CD4-positive, alpha-beta memory T cell (primary cell): Measurements from ENCODE around the gene RPUSD3. TPM values are rescaled to one million over a fixed set of nuclear protein-coding genes. Genes with fewer than 3 reads are reported as not detected.
A peak's percentile ranks its signal among the peaks of the same experiment; 100 is the strongest.

Source experiments
- CTCF ChIA-PET: fragments of 350-600 bp; sonication (Branson Sonifier 250); formaldehyde crosslinking; loops from one replicate; lab custom pipeline; 2021; ENCODE audit warnings: inconsistent platforms; ENCODE audit not compliant: partially characterized antibody; lab: Charles Lee
- POLR2A ChIA-PET: fragments of 350-600 bp; sonication (Branson Sonifier 250); formaldehyde crosslinking; loops from one replicate; lab custom pipeline; 2021; ENCODE audit not compliant: partially characterized antibody; lab: Charles Lee
- DNase-seq, 5 donors: peaks; one replicate each; pipeline versions ENCODE4 v3.0.0 to v3.0.0-alpha.2; 2020 to 2022; ENCODE audit warnings: mixed read lengths in 1 of 5
- H3K27ac ChIP-seq: one replicate; pipeline ENCODE4 v1.7.0; 2013; ENCODE audit warnings: low read depth, low read length
- H3K27me3 ChIP-seq: 2 replicates; pipeline ENCODE4 v1.7.0; 2013; ENCODE audit warnings: mild to moderate bottlenecking, low read length, moderate library complexity; ENCODE audit not compliant: insufficient read depth
- H3K36me3 ChIP-seq: 2 replicates; pipeline ENCODE4 v1.7.0; 2013; ENCODE audit warnings: mild to moderate bottlenecking, low read length, moderate library complexity; ENCODE audit not compliant: insufficient read depth
- H3K4me1 ChIP-seq: 2 replicates; pipeline ENCODE4 v1.7.0; 2013; ENCODE audit warnings: mild to moderate bottlenecking, low read length, moderate library complexity; ENCODE audit not compliant: insufficient read depth
- H3K4me3 ChIP-seq, 2 donors: one replicate each; pipeline ENCODE4 v1.7.0; 2013; ENCODE audit warnings: low read length in 2 of 2, mild to moderate bottlenecking in 1 of 2
- H3K9me3 ChIP-seq, 2 donors: one replicate each; pipeline ENCODE4 v1.7.0; 2013; ENCODE audit warnings: low read length in 2 of 2, control low read depth in 1 of 2; ENCODE audit not compliant: control insufficient read depth in 1 of 2
- H3K27ac Mint-ChIP-seq, 7 donors: one replicate each; pipeline ENCODE4 v1.8.0; 2020 to 2021; ENCODE audit warnings: mixed read lengths in 7 of 7, mild to moderate bottlenecking in 6 of 7, inconsistent platforms in 3 of 7, moderate library complexity in 3 of 7
- H3K27me3 Mint-ChIP-seq, 2 donors: one replicate each; pipeline ENCODE4 v1.8.0; 2020 to 2021; ENCODE audit warnings: mixed read lengths in 2 of 2
- H3K36me3 Mint-ChIP-seq, 2 donors: one replicate each; pipeline ENCODE4 v1.8.0; 2020 to 2021; ENCODE audit warnings: mixed read lengths in 2 of 2, inconsistent platforms in 1 of 2, mild to moderate bottlenecking in 1 of 2
- H3K4me1 Mint-ChIP-seq, 4 donors: one replicate each; pipeline ENCODE4 v1.8.0; 2020 to 2021; ENCODE audit warnings: mixed read lengths in 4 of 4, mild to moderate bottlenecking in 1 of 4
- H3K4me3 Mint-ChIP-seq, 8 donors: one replicate each; pipeline ENCODE4 v1.8.0; 2020 to 2021; ENCODE audit warnings: mixed read lengths in 8 of 8, mild to moderate bottlenecking in 7 of 8, moderate library complexity in 6 of 8, inconsistent platforms in 3 of 8
- H3K9me3 Mint-ChIP-seq, 8 donors: one replicate each; pipeline ENCODE4 v1.8.0; 2020 to 2021; ENCODE audit warnings: mixed read lengths in 8 of 8, mild to moderate bottlenecking in 5 of 8, inconsistent platforms in 3 of 8, moderate library complexity in 1 of 8
- intact Hi-C: fragments of 100-400 bp; cut with micrococcal nuclease; formaldehyde crosslinking; loops from one replicate; pipeline ENCODE4 v1.15.1; 2023
- polyA plus RNA-seq, 2 donors: library from polyadenylated mRNA; unstranded; fragments of 300-500 nt; fragmentation: Illumina TruSeq; gene quantifications; one replicate each; pipeline ENCODE4 v1.2.3, GENCODE V29; 2021
- total RNA-seq, 2 experiments: library from RNA; stranded (reverse); gene quantifications; one replicate each; pipeline ENCODE4 v1.2.3, GENCODE V29; 2021

Gene RPUSD3
- total and polyA plus RNA-seq, 4 experiments from 2014 or later = 55.2 to 68.4 (median 65.4) TPM

GRCh38 chr3:9887480-9887879, 43.7 kb upstream of the RPUSD3 start:
- no peak overlapping the region for H3K4me3 Mint-ChIP-seq
- no peak for DNase-seq
- POLR2A ChIA-PET = no interaction called here
- intact Hi-C loops = no loop called here
- H3K4me1 Mint-ChIP-seq = peaks cover 8 to 26% (median 12%) of the 10 kb centered on the region in 4 donors
- peaks cover 20% of the 10 kb centered on the region for H3K4me1 ChIP-seq
- H3K36me3 ChIP-seq = no peaks in the 10 kb centered on the region
- peaks cover 3 to 15% of the 10 kb centered on the region in 2 donors for H3K36me3 Mint-ChIP-seq
- CTCF ChIA-PET = no interaction called here
- H3K9me3 Mint-ChIP-seq = no peaks in the 10 kb centered on the region
- H3K9me3 ChIP-seq = no peaks in the 10 kb centered on the region
- H3K4me3 ChIP-seq = no peak overlapping the region
- H3K27ac Mint-ChIP-seq = no peak overlapping the region
- H3K27me3 Mint-ChIP-seq = peaks cover 0 to 2% of the 10 kb centered on the region in 2 donors
- no peak overlapping the region for H3K27ac ChIP-seq
- no peaks in the 10 kb centered on the region for H3K27me3 ChIP-seq

GRCh38 chr3:9886328-9886727, 42.5 kb upstream of the RPUSD3 start:
- peaks cover 3 to 19% (median 5%) of the 10 kb centered on the region in 4 donors for H3K4me1 Mint-ChIP-seq
- H3K36me3 Mint-ChIP-seq = peaks cover 0 to 11% of the 10 kb centered on the region in 2 donors
- POLR2A ChIA-PET = no interaction called here
- Histone ChIP-seq H3K4me3 (no peak overlapping the region), H3K27me3 (no peaks in the 10 kb centered on the region), H3K9me3 (no peaks in the 10 kb centered on the region), H3K27ac (no peak overlapping the region), H3K4me1 (peaks cover 10% of the 10 kb centered on the region), H3K36me3 (no peaks in the 10 kb centered on the region)
- CTCF ChIA-PET = no interaction called here
- H3K4me3 Mint-ChIP-seq = no peak overlapping the region
- H3K27ac Mint-ChIP-seq = no peak overlapping the region
- intact Hi-C loops = no loop called here
- no peaks in the 10 kb centered on the region for H3K9me3 Mint-ChIP-seq
- DNase-seq = no peak
- peaks cover 0 to 2% of the 10 kb centered on the region in 2 donors for H3K27me3 Mint-ChIP-seq

- no peaks in the 10 kb centered on the region for H3K9me3 Mint-ChIP-seq
- Histone ChIP-seq H3K4me1 (peaks cover under 1% of the 10 kb centered on the region), H3K9me3 (no peaks in the 10 kb centered on the region), H3K27ac (no peak overlapping the region), H3K27me3 (no peaks in the 10 kb centered on the region), H3K4me3 (no peak overlapping the region), H3K36me3 (no peaks in the 10 kb centered on the region)
- H3K4me1 Mint-ChIP-seq = peaks cover 0 to 2% (median 0%) of the 10 kb centered on the region in 4 donors
- POLR2A ChIA-PET = no interaction called here
- H3K36me3 Mint-ChIP-seq = no peaks in the 10 kb centered on the region
- no peak overlapping the region for H3K4me3 Mint-ChIP-seq
- CTCF ChIA-PET = interaction anchor here (0.8 to 1.6 kb wide), 2 partner anchors 30 to 450 kb away, joined by 3 read pairs; no protein-coding TSS in a partner anchor
- H3K27me3 Mint-ChIP-seq = peaks cover 0 to 2% of the 10 kb centered on the region in 2 donors
- intact Hi-C loops = no loop called here
- DNase-seq = no peak
- no peak overlapping the region for H3K27ac Mint-ChIP-seq
Observed at GRCh38 chr3:9884555-9885165, 40.9 kb upstream of the RPUSD3 start.

GRCh38 chr3:9883706-9884554, 40.1 kb upstream of the RPUSD3 start:
- Mint-ChIP-seq H3K27ac (no peak overlapping the region), H3K4me1 (no peaks in the 10 kb centered on the region), H3K36me3 (no peaks in the 10 kb centered on the region), H3K27me3 (peaks cover 0 to 2% of the 10 kb centered on the region in 2 donors), H3K4me3 (no peak overlapping the region), H3K9me3 (no peaks in the 10 kb centered on the region)
- ChIA-PET POLR2A (interaction anchor here (1.0 kb wide), 1 partner anchor 62 kb away, joined by 3 read pairs; no protein-coding TSS in a partner anchor), CTCF (interaction anchor here (0.8 to 1.6 kb wide), 3 partner anchors 30 to 451 kb away, joined by 3 to 4 read pairs (median 3); no protein-coding TSS in a partner anchor)
- no peaks in the 10 kb centered on the region for H3K4me1 ChIP-seq
- H3K9me3 ChIP-seq = no peaks in the 10 kb centered on the region
- no peaks in the 10 kb centered on the region for H3K27me3 ChIP-seq
- intact Hi-C loops = no loop called here
- no peak overlapping the region for H3K27ac ChIP-seq
- H3K4me3 ChIP-seq = no peak overlapping the region
- no peak for DNase-seq
- no peaks in the 10 kb centered on the region for H3K36me3 ChIP-seq

GRCh38 chr3:9881441-9881840, 37.6 kb upstream of the RPUSD3 start:
- H3K4me3 Mint-ChIP-seq = no peak overlapping the region

GRCh38 chr3:9879830-9880549, 36.2 kb upstream of the RPUSD3 start, which contains the start of gene CIDEC:
TSS of gene CIDEC (minus strand) at chr3:9880253. CDS start at chr3:9878486, 1,767 bp downstream.
- CTCF ChIA-PET = no interaction called here
- peak within 1 kb of the TSS in 1 of 7 donors; percentile 15 for H3K27ac Mint-ChIP-seq

More at GRCh38 chr3:9881441-9881840, 37.6 kb upstream of the RPUSD3 start:
- H3K36me3 Mint-ChIP-seq = no peaks in the 10 kb centered on the region
- intact Hi-C loops = no loop called here
- ChIA-PET POLR2A (no interaction called here), CTCF (interaction anchor here (0.7 kb wide), 2 partner anchors 62 to 279 kb away, joined by 3 read pairs; no protein-coding TSS in a partner anchor)
- Histone ChIP-seq H3K27me3 (no peaks in the 10 kb centered on the region), H3K27ac (no peak overlapping the region), H3K4me1 (no peaks in the 10 kb centered on the region), H3K36me3 (no peaks in the 10 kb centered on the region), H3K9me3 (no peaks in the 10 kb centered on the region), H3K4me3 (no peak overlapping the region)
- H3K27me3 Mint-ChIP-seq = peaks cover 0 to 2% of the 10 kb centered on the region in 2 donors
- no peak overlapping the region for H3K27ac Mint-ChIP-seq
- no peak for DNase-seq
- H3K4me1 Mint-ChIP-seq = no peaks in the 10 kb centered on the region
- H3K9me3 Mint-ChIP-seq = no peaks in the 10 kb centered on the region

More at GRCh38 chr3:9879830-9880549, 36.2 kb upstream of the RPUSD3 start, which contains the start of gene CIDEC:
- Histone ChIP-seq H3K36me3 (no peaks in the 10 kb centered on the region), H3K9me3 (no peaks in the 10 kb centered on the region), H3K4me1 (no peaks in the 10 kb centered on the region), H3K27ac (no peak within 1 kb of the TSS), H3K4me3 (no peak within 1 kb of the TSS), H3K27me3 (no peaks in the 10 kb centered on the region)
- intact Hi-C loops = no loop called here
- POLR2A ChIA-PET = interaction anchor here (1.5 kb wide), 1 partner anchor 11 kb away, joined by 4 read pairs; the partner anchor contains the start of gene JAGN1
- no peak for DNase-seq
- H3K4me1 Mint-ChIP-seq = peaks cover 0 to 2% (median 0%) of the 10 kb centered on the region in 4 donors
- peaks cover 0 to 2% of the 10 kb centered on the region in 2 donors for H3K27me3 Mint-ChIP-seq
- no peaks in the 10 kb centered on the region for H3K36me3 Mint-ChIP-seq
- no peaks in the 10 kb centered on the region for H3K9me3 Mint-ChIP-seq
- H3K4me3 Mint-ChIP-seq = no peak within 1 kb of the TSS
